K562 (cell line): ENCODE results near the gene DCHS2.

ENCODE experiments used
- ARID2 ChIP-seq: fragments of 450-650 bp; IDR thresholded peaks from 2 replicates; pipeline ENCODE4 v1.6.1; 2017; ENCODE audit warnings: antibody characterized with exemption, mild to moderate bottlenecking
- ATF1 ChIP-seq, 2 experiments: fragments of 450-650 bp in 1 of 2; IDR thresholded peaks; 2 replicates each; pipeline ENCODE4 v1.6.1; 2016; ENCODE audit warnings: missing compliant biosample characterization in 1 of 2, missing genetic modification characterization in 1 of 2
- BHLHE40 ChIP-seq: IDR thresholded peaks from 2 replicates; pipeline ENCODE4 v1.6.1; 2011; ENCODE audit warnings: low read length, improper control_type of control experiment
- CBX5 ChIP-seq: IDR thresholded peaks from 2 replicates; pipeline ENCODE4 v1.6.1; 2014; ENCODE audit warnings: low read depth, borderline replicate concordance
- CHD2 ChIP-seq: IDR thresholded peaks from 2 replicates; pipeline ENCODE4 v1.6.1; 2011; ENCODE audit warnings: low read depth, low read length
- CTCF ChIP-seq, 3 experiments: IDR thresholded peaks in 2 of 3; conservative IDR thresholded peaks in 1 of 3; 2 replicates each; pipeline ENCODE4 v1.5.1; 2011 to 2012; ENCODE audit warnings: low read length in 3 of 3, mild to moderate bottlenecking in 3 of 3, control low read depth in 2 of 3, improper control_type of control experiment in 1 of 3, inconsistent platforms in 1 of 3, low read depth in 1 of 3, mixed read lengths in 1 of 3, moderate library complexity in 1 of 3; ENCODE audit not compliant: insufficient read depth in 2 of 3
- ESRRA ChIP-seq: fragments of 450-650 bp; IDR thresholded peaks from 2 replicates; pipeline ENCODE4 v1.6.1; 2014; ENCODE audit warnings: low read depth, mild to moderate bottlenecking, moderate library complexity, borderline replicate concordance
- POLR2A ChIP-seq: fragments of 450-650 bp; conservative IDR thresholded peaks from 2 replicates; pipeline ENCODE4 v1.6.1; 2016
- POLR2AphosphoS5 ChIP-seq: IDR thresholded peaks from 2 replicates; pipeline ENCODE4 v1.6.1; 2011; ENCODE audit warnings: mild to moderate bottlenecking, low read depth, low read length, moderate library complexity; ENCODE audit not compliant: control insufficient read depth, insufficient read depth
- SRF ChIP-seq, 2 experiments: fragments of 250-450, 450-650 bp in 1 of 2; sonication (Bioruptor Pico) in 1 of 2; sonication (generic) in 1 of 2; formaldehyde crosslinking; IDR thresholded peaks; 2 replicates each; pipeline versions ENCODE4 v1.5.0 to v1.5.1; 2020 to 2022; ENCODE audit warnings: mild to moderate bottlenecking in 1 of 2, missing genetic modification reagents in 1 of 2
- ZNF121 ChIP-seq: sonication (generic); formaldehyde crosslinking; conservative IDR thresholded peaks from 2 replicates; pipeline ENCODE4 v1.8.0; 2022; ENCODE audit warnings: missing genetic modification reagents

GRCh38 chr4:154329939-154330338 lies 161.7 kb downstream of the DCHS2 start:
- TF ChIP-seq ARID2 = no peak
- no peak for TF ChIP-seq ESRRA
- no peak for TF ChIP-seq CHD2
- no peak for TF ChIP-seq CTCF (IDR thresholded peaks at IDR 0.05 in 2 of 3, conservative IDR thresholded peaks at IDR 0.05 in 1 of 3; ENCODE audit: insufficient read depth in 2 of 3, low read depth in 1 of 3, low read length in 3 of 3)
- TF ChIP-seq SRF (CRISPR knock-in tag; IDR thresholded peaks at IDR 0.05) = no peak
- no peak for TF ChIP-seq CBX5
- no peak for TF ChIP-seq POLR2A
- no peak for TF ChIP-seq ZNF121 (CRISPR knock-in tag)
- no peak for TF ChIP-seq POLR2AphosphoS5
- no peak for TF ChIP-seq BHLHE40
- TF ChIP-seq ATF1 (CRISPR knock-in tag; IDR thresholded peaks at IDR 0.05) = no peak
- TF ChIP-seq ATF1 (tag; IDR thresholded peaks at IDR 0.05) = no peak
